ENCODE measurements around the gene INSRR. TPM values are rescaled to one million over a fixed set of nuclear protein-coding genes. Genes with fewer than 3 reads are reported as not detected.

Gene INSRR
- total RNA-seq, 1 donor = not detected

GRCh38 chr1:156885314-156885713, 26.4 kb upstream of the INSRR start:
- Histone ChIP-seq H3K9me3 (ENCODE audit: low read depth, low read length) (no peaks in the 10 kb centered on the region), H3K4me3 (ENCODE audit: low read length) (no peak overlapping the region), H3K4me1 (ENCODE audit: insufficient read depth, low read length) (no peaks in the 10 kb centered on the region), H3K27me3 (ENCODE audit: insufficient read depth, low read length) (peaks cover 1% of the 10 kb centered on the region)

DNA sequence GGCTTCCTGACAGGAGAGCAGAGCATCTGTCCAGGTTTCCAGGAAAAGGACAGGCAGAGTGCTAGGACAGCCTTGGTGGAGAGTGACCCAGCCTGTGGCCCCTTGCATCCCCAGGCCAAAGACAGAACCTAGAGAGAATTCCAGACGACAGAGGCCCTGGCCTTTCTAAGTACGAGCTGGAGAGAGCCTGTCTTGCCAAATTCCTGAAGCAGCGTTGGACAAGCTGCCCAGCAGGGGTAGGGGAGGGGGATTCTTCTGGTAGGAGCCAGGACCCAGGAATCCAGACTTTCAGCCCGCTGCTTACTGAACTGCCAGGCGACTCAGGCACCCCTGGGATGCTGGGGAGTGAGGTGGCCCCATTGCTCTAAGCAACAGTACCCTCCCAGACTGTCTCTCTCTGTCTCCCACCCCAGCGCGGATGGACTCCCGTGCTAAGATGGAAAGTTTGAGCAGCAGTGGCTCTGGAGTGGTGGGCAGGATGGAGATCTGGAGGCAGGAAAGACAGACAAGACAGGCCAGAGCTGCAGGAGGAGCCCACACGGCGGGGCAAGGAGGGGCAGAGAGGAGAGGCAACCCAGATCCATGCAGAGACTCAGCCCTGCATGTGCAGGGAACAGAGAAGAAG, 25.8 kb upstream of the INSRR start:
- no peaks in the 10 kb centered on the region for H3K9me3 ChIP-seq (ENCODE audit: low read depth, low read length)
- H3K4me1 ChIP-seq (ENCODE audit: insufficient read depth, low read length) = no peaks in the 10 kb centered on the region
- no peaks in the 10 kb centered on the region for H3K27me3 ChIP-seq (ENCODE audit: insufficient read depth, low read length)
- no peak overlapping the region for H3K4me3 ChIP-seq (ENCODE audit: low read length)

DNA sequence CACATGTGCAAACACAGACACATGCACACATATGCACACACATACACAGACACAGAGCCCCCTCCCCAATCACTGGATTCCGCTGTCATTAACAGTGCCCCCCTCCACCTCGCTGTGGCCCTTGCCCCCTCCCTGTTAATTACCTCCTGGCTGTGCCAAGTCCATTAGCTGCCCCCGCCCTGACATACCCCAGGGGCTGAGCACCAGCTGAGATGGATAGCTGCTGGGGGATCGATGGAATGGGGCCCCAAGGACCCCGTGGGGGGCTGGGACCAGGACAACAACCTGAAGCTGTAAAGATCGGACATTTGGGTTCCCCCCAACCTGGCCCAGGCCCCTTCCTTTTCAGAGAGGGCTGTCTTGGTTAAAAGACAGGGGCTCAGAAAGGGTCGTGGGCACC, 25.0 kb upstream of the INSRR start:
- Histone ChIP-seq H3K9me3 (ENCODE audit: low read depth, low read length) (no peaks in the 10 kb centered on the region), H3K4me1 (ENCODE audit: insufficient read depth, low read length) (no peaks in the 10 kb centered on the region), H3K4me3 (ENCODE audit: low read length) (no peak overlapping the region), H3K27me3 (ENCODE audit: insufficient read depth, low read length) (no peaks in the 10 kb centered on the region)

- Histone ChIP-seq H3K27me3 (ENCODE audit: insufficient read depth, low read length) (no peaks in the 10 kb centered on the region), H3K4me1 (ENCODE audit: insufficient read depth, low read length) (no peaks in the 10 kb centered on the region), H3K4me3 (ENCODE audit: low read length) (no peak overlapping the region), H3K9me3 (ENCODE audit: low read depth, low read length) (no peaks in the 10 kb centered on the region)
Observed at GRCh38 chr1:156882543-156882942, 23.6 kb upstream of the INSRR start.

- Histone ChIP-seq H3K27me3 (ENCODE audit: insufficient read depth, low read length) (no peaks in the 10 kb centered on the region), H3K4me1 (ENCODE audit: insufficient read depth, low read length) (no peaks in the 10 kb centered on the region), H3K9me3 (ENCODE audit: low read depth, low read length) (no peaks in the 10 kb centered on the region), H3K4me3 (ENCODE audit: low read length) (no peak overlapping the region)
Observed at GRCh38 chr1:156881663-156882062, 22.7 kb upstream of the INSRR start.

- H3K27me3 ChIP-seq (ENCODE audit: insufficient read depth, low read length) = no peaks in the 10 kb centered on the region
Observed at GRCh38 chr1:156881101-156881500, 22.2 kb upstream of the INSRR start.

DNA sequence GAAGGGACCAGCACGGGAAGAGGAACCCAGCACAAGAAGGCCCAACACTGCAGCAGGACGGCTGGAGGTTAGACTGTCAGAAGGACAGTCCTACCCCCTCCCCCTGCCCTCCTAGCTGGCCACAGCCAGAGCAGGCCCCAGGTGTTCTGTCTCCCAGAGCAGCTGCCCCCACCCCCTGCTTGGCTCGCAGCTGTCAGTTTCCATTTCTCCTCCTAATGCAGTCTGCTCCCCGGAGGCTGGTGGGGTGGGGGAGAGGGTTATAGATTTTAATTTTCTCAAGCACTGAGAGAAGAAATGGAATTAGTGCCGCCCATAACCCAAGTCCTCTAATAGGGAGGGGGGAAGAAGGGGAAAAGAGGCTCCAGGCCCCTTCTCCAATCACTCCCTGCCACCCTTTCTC, 21.6 kb upstream of the INSRR start:
- no peaks in the 10 kb centered on the region for H3K4me1 ChIP-seq (ENCODE audit: insufficient read depth, low read length)
- H3K27me3 ChIP-seq (ENCODE audit: insufficient read depth, low read length) = no peaks in the 10 kb centered on the region
- H3K9me3 ChIP-seq (ENCODE audit: low read depth, low read length) = no peaks in the 10 kb centered on the region
- H3K4me3 ChIP-seq (ENCODE audit: low read length) = no peak overlapping the region

More at GRCh38 chr1:156881101-156881500, 22.2 kb upstream of the INSRR start:
- Histone ChIP-seq H3K9me3 (ENCODE audit: low read depth, low read length) (no peaks in the 10 kb centered on the region), H3K4me3 (ENCODE audit: low read length) (no peak overlapping the region), H3K4me1 (ENCODE audit: insufficient read depth, low read length) (no peaks in the 10 kb centered on the region)

GRCh38 chr1:156879876-156880275, 21.0 kb upstream of the INSRR start:
- H3K9me3 ChIP-seq (ENCODE audit: low read depth, low read length) = no peaks in the 10 kb centered on the region
- no peaks in the 10 kb centered on the region for H3K27me3 ChIP-seq (ENCODE audit: insufficient read depth, low read length)

GRCh38 chr1:156877433-156878170, 18.7 kb upstream of the INSRR start:
- Histone ChIP-seq H3K9me3 (ENCODE audit: low read depth, low read length) (no peaks in the 10 kb centered on the region), H3K4me1 (ENCODE audit: insufficient read depth, low read length) (no peaks in the 10 kb centered on the region), H3K4me3 (ENCODE audit: low read length) (no peak overlapping the region), H3K27me3 (ENCODE audit: insufficient read depth, low read length) (no peaks in the 10 kb centered on the region)

More at GRCh38 chr1:156879876-156880275, 21.0 kb upstream of the INSRR start:
- H3K4me3 ChIP-seq (ENCODE audit: low read length) = no peak overlapping the region
- H3K4me1 ChIP-seq (ENCODE audit: insufficient read depth, low read length) = no peaks in the 10 kb centered on the region

DNA sequence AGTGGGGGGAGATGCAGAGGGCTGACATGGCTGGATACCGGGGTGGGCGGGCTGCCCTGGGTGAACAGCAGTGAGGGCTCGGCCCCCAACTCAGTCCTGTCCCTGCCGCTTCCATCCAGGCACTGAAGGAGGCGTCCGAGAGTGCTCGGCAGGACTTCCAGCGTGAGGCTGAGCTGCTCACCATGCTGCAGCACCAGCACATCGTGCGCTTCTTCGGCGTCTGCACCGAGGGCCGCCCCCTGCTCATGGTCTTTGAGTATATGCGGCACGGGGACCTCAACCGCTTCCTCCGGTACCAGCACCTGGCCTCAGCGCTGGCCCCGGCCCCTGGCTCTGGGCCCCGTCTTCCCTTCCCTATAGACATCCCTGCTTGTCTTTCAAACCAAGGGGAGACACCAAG, 17.4 kb upstream of the INSRR start:
- Histone ChIP-seq H3K27me3 (ENCODE audit: insufficient read depth, low read length) (no peaks in the 10 kb centered on the region), H3K4me3 (ENCODE audit: low read length) (no peak overlapping the region), H3K9me3 (ENCODE audit: low read depth, low read length) (no peaks in the 10 kb centered on the region), H3K4me1 (ENCODE audit: insufficient read depth, low read length) (no peaks in the 10 kb centered on the region)

- Histone ChIP-seq H3K4me1 (ENCODE audit: insufficient read depth, low read length) (no peaks in the 10 kb centered on the region), H3K27me3 (ENCODE audit: insufficient read depth, low read length) (no peaks in the 10 kb centered on the region), H3K9me3 (ENCODE audit: low read depth, low read length) (no peaks in the 10 kb centered on the region), H3K4me3 (ENCODE audit: low read length) (no peak overlapping the region)
Observed at GRCh38 chr1:156875341-156875615, 16.4 kb upstream of the INSRR start.

DNA sequence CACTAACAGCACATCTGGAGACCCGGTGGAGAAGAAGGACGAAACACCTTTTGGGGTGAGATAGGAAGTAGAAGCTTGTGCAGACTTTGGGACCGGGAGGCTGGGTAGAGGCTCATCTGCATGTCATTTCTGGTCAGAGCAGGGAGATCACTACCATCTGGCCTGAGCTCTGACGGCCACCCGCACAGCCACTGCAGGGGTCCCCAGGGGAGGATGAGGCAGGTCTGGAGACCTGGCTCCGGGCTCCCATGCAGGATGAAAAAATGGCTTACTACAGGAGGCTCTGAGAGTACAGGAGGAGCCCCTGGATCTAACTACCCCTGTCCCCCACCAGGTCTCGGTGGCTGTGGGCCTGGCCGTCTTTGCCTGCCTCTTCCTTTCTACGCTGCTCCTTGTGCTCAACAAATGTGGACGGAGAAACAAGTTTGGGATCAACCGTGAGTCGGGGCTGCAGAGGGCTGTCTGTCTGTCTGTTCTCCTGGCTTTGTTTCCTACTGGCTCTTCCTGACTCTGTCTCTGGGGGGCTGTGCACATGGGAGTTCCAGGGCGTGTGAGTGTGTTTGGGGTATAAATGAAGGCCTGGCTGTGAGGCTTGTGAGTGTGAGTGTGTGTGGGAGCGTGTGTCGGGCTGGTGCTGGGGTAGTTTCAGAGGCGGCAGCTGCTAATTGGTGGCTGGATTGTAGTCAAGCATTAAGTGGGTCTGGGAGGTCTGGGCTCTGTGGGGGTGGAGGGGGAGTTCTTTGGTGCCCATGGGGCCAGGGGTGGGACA, 15.8 kb upstream of the INSRR start:
- Histone ChIP-seq H3K9me3 (ENCODE audit: low read depth, low read length) (no peaks in the 10 kb centered on the region), H3K4me1 (ENCODE audit: insufficient read depth, low read length) (no peaks in the 10 kb centered on the region), H3K27me3 (ENCODE audit: insufficient read depth, low read length) (no peaks in the 10 kb centered on the region), H3K4me3 (ENCODE audit: low read length) (no peak overlapping the region)

- Histone ChIP-seq H3K9me3 (ENCODE audit: low read depth, low read length) (no peaks in the 10 kb centered on the region), H3K4me3 (ENCODE audit: low read length) (no peak overlapping the region), H3K4me1 (ENCODE audit: insufficient read depth, low read length) (no peaks in the 10 kb centered on the region), H3K27me3 (ENCODE audit: insufficient read depth, low read length) (no peaks in the 10 kb centered on the region)
Observed at GRCh38 chr1:156874142-156874541, 15.2 kb upstream of the INSRR start.

- Histone ChIP-seq H3K27me3 (ENCODE audit: insufficient read depth, low read length) (no peaks in the 10 kb centered on the region), H3K4me3 (ENCODE audit: low read length) (no peak overlapping the region), H3K4me1 (ENCODE audit: insufficient read depth, low read length) (no peaks in the 10 kb centered on the region), H3K9me3 (ENCODE audit: low read depth, low read length) (no peaks in the 10 kb centered on the region)
Observed at GRCh38 chr1:156873659-156874058, 14.7 kb upstream of the INSRR start.

DNA sequence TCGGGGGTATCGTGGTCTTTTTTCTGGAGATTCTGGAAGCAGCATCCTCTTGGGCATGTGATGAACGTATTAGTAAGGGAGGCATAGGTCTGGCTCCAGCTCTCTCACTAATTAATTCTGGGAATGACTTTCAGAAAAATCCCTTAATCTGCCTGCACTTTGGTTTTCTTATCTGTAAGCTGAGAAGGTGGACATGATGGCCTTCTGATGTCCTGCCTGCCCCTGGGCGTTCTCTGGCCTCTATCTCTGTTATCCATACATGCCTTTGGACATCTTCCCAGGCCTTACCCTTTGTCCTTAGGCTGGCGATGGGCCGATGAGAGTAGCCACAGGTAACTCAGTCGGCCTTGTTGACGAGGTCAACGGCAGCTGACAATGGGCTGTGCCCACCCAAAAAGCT, 10.5 kb upstream of the INSRR start:
- Histone ChIP-seq H3K9me3 (ENCODE audit: low read depth, low read length) (no peaks in the 10 kb centered on the region), H3K27me3 (ENCODE audit: insufficient read depth, low read length) (peaks cover 3% of the 10 kb centered on the region), H3K4me1 (ENCODE audit: insufficient read depth, low read length) (peaks cover 2% of the 10 kb centered on the region), H3K4me3 (ENCODE audit: low read length) (no peak overlapping the region)

Measured in mononuclear cell (primary cell).